ENCODE data around the gene UBE2F.

Gene UBE2F

DNA sequence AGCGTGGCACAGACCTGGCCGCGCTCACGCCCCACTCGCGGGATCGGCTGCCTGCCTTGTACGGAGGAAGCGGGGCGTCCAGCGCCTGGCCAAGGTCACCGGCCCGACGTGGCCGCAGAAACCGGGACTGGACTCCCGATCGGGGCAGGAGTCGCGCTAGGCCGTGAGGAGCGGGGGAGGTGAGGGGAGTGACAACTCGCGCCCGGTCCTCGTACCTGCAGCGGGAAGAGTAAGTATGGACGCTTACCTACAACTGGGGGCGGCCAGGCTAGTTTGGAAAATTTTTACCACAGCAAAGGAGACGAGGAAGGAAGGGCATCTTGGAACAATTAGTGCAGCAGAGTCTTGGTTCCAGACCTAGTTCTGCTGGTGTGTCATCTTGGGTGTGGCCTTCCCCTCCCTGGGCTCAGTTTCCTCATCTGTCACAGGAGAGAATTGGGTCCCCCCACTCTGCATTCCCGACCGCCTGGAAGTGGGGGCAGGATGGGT is 693 bp downstream of the UBE2F start:
- H3K4me3 ChIP-seq (replicated peaks in 1 of 2; ENCODE audit: low read depth in 2 of 2, low read length in 2 of 2) = peak overlapping the region; percentile 84 to 85
- TF ChIP-seq, protein P1, sequence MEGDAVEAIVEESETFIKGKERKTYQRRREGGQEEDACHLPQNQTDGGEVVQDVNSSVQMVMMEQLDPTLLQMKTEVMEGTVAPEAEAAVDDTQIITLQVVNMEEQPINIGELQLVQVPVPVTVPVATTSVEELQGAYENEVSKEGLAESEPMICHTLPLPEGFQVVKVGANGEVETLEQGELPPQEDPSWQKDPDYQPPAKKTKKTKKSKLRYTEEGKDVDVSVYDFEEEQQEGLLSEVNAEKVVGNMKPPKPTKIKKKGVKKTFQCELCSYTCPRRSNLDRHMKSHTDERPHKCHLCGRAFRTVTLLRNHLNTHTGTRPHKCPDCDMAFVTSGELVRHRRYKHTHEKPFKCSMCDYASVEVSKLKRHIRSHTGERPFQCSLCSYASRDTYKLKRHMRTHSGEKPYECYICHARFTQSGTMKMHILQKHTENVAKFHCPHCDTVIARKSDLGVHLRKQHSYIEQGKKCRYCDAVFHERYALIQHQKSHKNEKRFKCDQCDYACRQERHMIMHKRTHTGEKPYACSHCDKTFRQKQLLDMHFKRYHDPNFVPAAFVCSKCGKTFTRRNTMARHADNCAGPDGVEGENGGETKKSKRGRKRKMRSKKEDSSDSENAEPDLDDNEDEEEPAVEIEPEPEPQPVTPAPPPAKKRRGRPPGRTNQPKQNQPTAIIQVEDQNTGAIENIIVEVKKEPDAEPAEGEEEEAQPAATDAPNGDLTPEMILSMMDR (IDR thresholded peaks at IDR 0.05; ENCODE audit: low read depth, low read length) = no peak
- peak in 1 of 2 donors; percentile 17 for DNase-seq (ENCODE audit: low read depth in 2 of 2)

DNA sequence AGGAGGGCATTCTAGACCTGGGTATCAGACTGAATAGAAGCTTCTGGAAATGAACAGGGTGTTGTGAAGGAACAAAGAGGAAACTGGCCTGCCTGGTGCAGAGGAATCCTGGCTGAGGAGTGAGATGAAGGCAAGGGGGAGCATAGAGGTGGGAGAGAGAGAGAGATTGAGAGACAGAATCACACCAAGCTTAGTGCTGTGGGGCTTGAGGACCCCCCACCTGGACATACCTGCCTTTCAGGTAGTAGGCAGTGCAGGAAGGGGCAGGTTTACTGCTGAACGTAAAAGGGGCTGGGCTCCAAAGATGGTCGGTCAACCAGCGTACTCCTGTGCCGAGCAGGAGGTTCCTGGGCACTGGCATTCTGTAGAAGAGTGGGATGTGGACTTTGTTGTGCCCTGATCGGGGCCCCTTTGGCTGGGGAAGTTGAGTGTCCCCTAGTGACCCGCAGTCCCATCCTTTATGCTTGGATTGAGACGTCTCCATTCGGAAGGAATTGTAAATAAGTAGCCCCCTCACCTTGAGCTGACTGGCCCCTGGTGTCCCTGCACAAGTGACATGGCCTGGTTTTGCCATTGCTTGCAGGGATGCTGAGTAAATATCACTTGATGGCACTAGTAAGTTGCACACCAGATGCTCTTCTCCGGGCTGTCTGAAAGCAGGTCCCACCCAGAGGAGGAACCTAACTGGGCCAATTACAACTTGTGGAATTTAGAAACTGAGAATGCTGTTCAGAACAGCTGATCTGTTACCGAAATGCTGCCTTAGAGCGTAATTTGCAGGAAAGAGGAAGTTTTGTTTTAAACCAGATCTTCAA is 1.4 kb downstream of the UBE2F start:
- peak; percentile 76 to 89 for DNase-seq (ENCODE audit: low read depth in 2 of 2)
- peak overlapping the region; percentile 84 to 85 for H3K4me3 ChIP-seq (replicated peaks in 1 of 2; ENCODE audit: low read depth in 2 of 2, low read length in 2 of 2)
- TF ChIP-seq, protein P1 (IDR thresholded peaks at IDR 0.05; ENCODE audit: low read depth, low read length) = no peak

DNA sequence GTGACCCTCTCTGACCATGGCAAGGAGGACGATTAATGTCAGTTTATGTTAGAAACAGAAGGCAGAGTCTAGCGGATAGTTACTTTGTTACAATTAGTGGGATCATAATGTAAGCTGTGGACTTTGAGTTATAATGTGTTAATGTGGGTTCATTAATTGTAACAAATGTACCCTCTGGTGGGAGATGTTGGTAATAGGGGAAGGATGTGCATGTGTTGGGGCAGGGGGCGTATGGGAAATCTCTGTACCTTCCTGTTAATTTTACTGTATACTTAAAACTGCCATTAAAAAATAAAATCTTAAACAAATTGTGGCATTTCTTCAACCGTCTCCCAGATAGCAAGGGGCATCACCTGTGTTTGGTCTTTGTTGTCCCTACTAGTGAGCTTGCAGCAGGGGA is 4.8 kb downstream of the UBE2F start:
- no peak overlapping the region for H3K4me3 ChIP-seq (replicated peaks in 1 of 2; ENCODE audit: low read depth in 2 of 2, low read length in 2 of 2)
- no peak for DNase-seq (ENCODE audit: low read depth in 2 of 2)
- TF ChIP-seq, protein P1 (IDR thresholded peaks at IDR 0.05; ENCODE audit: low read depth, low read length) = no peak

DNA sequence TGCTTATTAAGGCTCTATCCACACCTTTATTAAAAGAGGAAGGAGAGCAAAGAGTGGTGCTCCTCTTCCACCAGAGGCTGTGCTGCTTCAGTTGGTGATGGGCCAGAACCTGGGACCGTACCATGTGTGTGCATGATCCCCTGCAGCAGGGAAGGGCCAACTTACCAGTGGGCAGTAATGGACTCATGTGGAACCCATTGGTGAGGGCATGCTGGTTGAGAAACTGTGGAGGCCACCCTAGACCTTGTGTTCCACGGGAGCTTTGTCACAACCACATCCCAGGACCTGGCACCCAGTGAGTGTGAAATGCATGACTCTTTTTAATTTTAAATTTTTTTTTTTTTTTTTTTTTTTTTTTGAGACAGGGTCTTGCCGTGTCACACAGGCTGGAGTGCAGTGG is 5.4 kb downstream of the UBE2F start:
- H3K4me3 ChIP-seq (replicated peaks in 1 of 2; ENCODE audit: low read depth in 2 of 2, low read length in 2 of 2) = no peak overlapping the region
- TF ChIP-seq, protein P1 (IDR thresholded peaks at IDR 0.05; ENCODE audit: low read depth, low read length) = no peak
- no peak for DNase-seq (ENCODE audit: low read depth in 2 of 2)

DNA sequence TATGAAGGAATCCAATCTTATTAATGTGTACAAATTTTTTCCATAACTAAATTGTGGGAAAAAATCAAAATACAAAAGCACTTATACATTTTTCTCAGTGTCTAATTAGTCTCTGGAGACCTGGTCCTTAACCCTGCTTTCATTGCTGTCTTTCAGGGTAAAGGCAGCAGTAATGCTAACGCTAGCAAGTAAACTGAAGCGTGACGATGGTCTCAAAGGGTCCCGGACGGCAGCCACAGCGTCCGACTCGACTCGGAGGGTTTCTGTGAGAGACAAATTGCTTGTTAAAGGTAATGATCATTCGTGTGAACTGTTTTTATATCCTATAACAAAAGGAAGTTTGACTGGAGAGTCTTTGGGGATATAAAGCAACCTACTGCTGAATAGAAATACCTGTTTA is 6.1 kb downstream of the UBE2F start:
- TF ChIP-seq, protein P1 (IDR thresholded peaks at IDR 0.05; ENCODE audit: low read depth, low read length) = no peak
- DNase-seq (ENCODE audit: low read depth in 2 of 2) = no peak
- no peak overlapping the region for H3K4me3 ChIP-seq (replicated peaks in 1 of 2; ENCODE audit: low read depth in 2 of 2, low read length in 2 of 2)

DNA sequence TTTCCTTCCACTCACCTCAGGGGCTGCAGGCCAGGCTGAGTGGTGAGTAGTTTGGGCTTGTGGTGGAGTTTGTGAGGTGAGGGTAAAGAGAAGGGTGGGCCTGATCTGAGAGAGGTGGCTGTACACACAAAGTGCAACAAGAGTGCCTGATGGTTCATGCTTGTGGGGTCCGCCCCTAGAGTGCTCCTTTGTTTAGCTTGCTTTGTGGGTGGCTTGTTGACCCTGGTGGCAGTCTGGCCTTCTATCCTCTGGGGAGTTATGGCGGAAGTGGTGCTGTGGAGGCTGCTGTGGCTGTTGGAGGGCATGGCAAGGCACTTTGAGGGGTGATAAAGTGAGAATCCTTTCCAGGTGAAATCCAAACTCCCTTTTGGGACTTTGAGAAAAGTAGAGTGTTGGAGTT is 10.6 kb downstream of the UBE2F start:
- H3K4me3 ChIP-seq (replicated peaks in 1 of 2; ENCODE audit: low read depth in 2 of 2, low read length in 2 of 2) = no peak overlapping the region
- no peak for DNase-seq (ENCODE audit: low read depth in 2 of 2)
- TF ChIP-seq, protein P1 (IDR thresholded peaks at IDR 0.05; ENCODE audit: low read depth, low read length) = no peak
